Glutamatergic neuron (in vitro differentiated cells): ENCODE measurements around the gene RHO. TPM values are rescaled to one million over a fixed set of nuclear protein-coding genes. Genes with fewer than 3 reads are reported as not detected.
"Not testable (repeated sequence)": the region's sequence is repeated elsewhere in the genome, so short reads cannot be mapped to it uniquely, and the experiment has no call there.

ENCODE experiments used
- DNase-seq: peaks from one replicate; pipeline ENCODE4 v3.0.0; 2022
- H3K27ac Mint-ChIP-seq: one replicate; pipeline ENCODE4 v1.8.0; 2020; ENCODE audit warnings: mild to moderate bottlenecking, mixed read lengths, inconsistent platforms; ENCODE audit not compliant: unreplicated experiment
- H3K27me3 Mint-ChIP-seq: one replicate; pipeline ENCODE4 v1.8.0; 2020; ENCODE audit warnings: mild to moderate bottlenecking, moderate library complexity, mixed read lengths, inconsistent platforms; ENCODE audit not compliant: unreplicated experiment
- H3K36me3 Mint-ChIP-seq: one replicate; pipeline ENCODE4 v1.8.0; 2020; ENCODE audit warnings: mild to moderate bottlenecking, mixed read lengths, inconsistent platforms; ENCODE audit not compliant: unreplicated experiment
- H3K4me1 Mint-ChIP-seq: one replicate; pipeline ENCODE4 v1.8.0; 2020; ENCODE audit warnings: mild to moderate bottlenecking, low read depth, mixed read lengths, inconsistent platforms; ENCODE audit not compliant: unreplicated experiment
- H3K4me3 Mint-ChIP-seq: one replicate; pipeline ENCODE4 v1.8.0; 2020; ENCODE audit warnings: mild to moderate bottlenecking, mixed read lengths, inconsistent platforms; ENCODE audit not compliant: unreplicated experiment
- H3K9me3 Mint-ChIP-seq: one replicate; pipeline ENCODE4 v1.8.0; 2020; ENCODE audit warnings: mild to moderate bottlenecking, moderate library complexity, mixed read lengths, inconsistent platforms; ENCODE audit not compliant: unreplicated experiment
- CTCF ChIP-seq: fragments of 200-600 bp; sonication (generic); IDR thresholded peaks from one replicate; pipeline ENCODE4 v1.5.0; 2021; ENCODE audit not compliant: partially characterized antibody, unreplicated experiment
- total RNA-seq: library from RNA; stranded (reverse); fragmentation: NEBNext Ultra II Directional; extraction: Animal tissue kit (Norgen Biotek cat#: 25700); gene quantifications from one replicate; pipeline ENCODE4 v1.2.1, GENCODE V29; 2021; ENCODE audit not compliant: unreplicated experiment

Gene RHO
- total RNA-seq, 1 donor from 2014 or later, result not detected

- Mint-ChIP-seq H3K27me3 (no peaks in the 10 kb centered on the region), H3K4me1 (peaks cover 6% of the 10 kb centered on the region), H3K9me3 (no peaks in the 10 kb centered on the region), H3K4me3 (no peak overlapping the region), H3K36me3 (no peaks in the 10 kb centered on the region), H3K27ac (no peak overlapping the region)
- no peak for DNase-seq
- no peak for TF ChIP-seq CTCF
These were observed 36.6 kb upstream of the RHO start for GRCh38 chr3:129491794-129492193.

GRCh38 chr3:129492691-129493090, 35.7 kb upstream of the RHO start:
- no peak for TF ChIP-seq CTCF

GRCh38 chr3:129493206-129493605, 35.2 kb upstream of the RHO start:
- Mint-ChIP-seq H3K4me3 (no peak overlapping the region), H3K27me3 (no peaks in the 10 kb centered on the region), H3K36me3 (no peaks in the 10 kb centered on the region), H3K4me1 (peaks cover 6% of the 10 kb centered on the region), H3K9me3 (no peaks in the 10 kb centered on the region), H3K27ac (no peak overlapping the region)
- no peak for DNase-seq
- no peak for TF ChIP-seq CTCF

More at GRCh38 chr3:129492691-129493090, 35.7 kb upstream of the RHO start:
- DNase-seq, result no peak
- Mint-ChIP-seq H3K4me3 (no peak overlapping the region), H3K27ac (no peak overlapping the region), H3K9me3 (no peaks in the 10 kb centered on the region), H3K27me3 (no peaks in the 10 kb centered on the region), H3K4me1 (peaks cover 6% of the 10 kb centered on the region), H3K36me3 (no peaks in the 10 kb centered on the region)

- H3K4me3 Mint-ChIP-seq, H3K4me1 Mint-ChIP-seq, H3K27ac Mint-ChIP-seq, H3K9me3 Mint-ChIP-seq, H3K36me3 Mint-ChIP-seq, H3K27me3 Mint-ChIP-seq, DNase-seq: not testable (repeated sequence)
These were observed 33.9 kb upstream of the RHO start for GRCh38 chr3:129494499-129494898.

- H3K27me3 Mint-ChIP-seq, DNase-seq, H3K4me1 Mint-ChIP-seq, H3K4me3 Mint-ChIP-seq, H3K27ac Mint-ChIP-seq, H3K36me3 Mint-ChIP-seq, H3K9me3 Mint-ChIP-seq: not testable (repeated sequence)
These were observed 33.3 kb upstream of the RHO start for GRCh38 chr3:129495006-129495639.

GRCh38 chr3:129497876-129498275, 30.6 kb upstream of the RHO start:
- H3K4me3 Mint-ChIP-seq, H3K27me3 Mint-ChIP-seq, H3K36me3 Mint-ChIP-seq, H3K4me1 Mint-ChIP-seq, DNase-seq, H3K9me3 Mint-ChIP-seq, H3K27ac Mint-ChIP-seq: not testable (repeated sequence)

GRCh38 chr3:129498603-129499488, 29.6 kb upstream of the RHO start:
- not testable (repeated sequence) for H3K9me3 Mint-ChIP-seq, H3K27me3 Mint-ChIP-seq, H3K36me3 Mint-ChIP-seq, DNase-seq, H3K4me1 Mint-ChIP-seq, H3K27ac Mint-ChIP-seq, H3K4me3 Mint-ChIP-seq

GRCh38 chr3:129499604-129500333, 28.7 kb upstream of the RHO start:
- not testable (repeated sequence) for H3K27ac Mint-ChIP-seq, H3K27me3 Mint-ChIP-seq, DNase-seq, H3K9me3 Mint-ChIP-seq, H3K36me3 Mint-ChIP-seq, H3K4me3 Mint-ChIP-seq
- peaks cover 12% of the 10 kb centered on the region for H3K4me1 Mint-ChIP-seq
